Activated CD8-positive, alpha-beta memory T cell treated with anti-CD3 and anti-CD28 coated beads for 24 hours (primary cell): ENCODE data around the gene RARB.

Experiments
- DNase-seq: peaks from one replicate; pipeline ENCODE4 v3.0.0-alpha.2; 2020

The RARB gene

DNA sequence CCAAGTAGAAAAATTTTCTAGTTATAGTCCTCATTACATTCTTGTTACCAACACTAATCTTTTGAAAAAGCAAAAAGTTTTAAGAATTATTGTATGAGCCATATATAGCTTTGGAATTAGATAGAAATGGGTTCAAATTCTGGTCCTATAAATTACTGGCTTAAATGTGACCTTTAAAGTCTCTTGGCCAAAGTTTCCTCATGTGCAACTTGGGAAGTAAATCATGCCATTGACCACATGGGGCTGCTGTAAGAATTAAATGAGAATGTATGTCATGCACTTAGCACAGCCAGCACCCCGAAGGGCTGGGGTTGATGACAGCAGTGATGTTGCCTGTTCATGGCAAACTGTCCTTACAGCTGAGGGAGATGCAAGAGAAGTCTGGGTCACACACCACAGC lies 128.4 kb downstream of the RARB start:
- no peak for DNase-seq

DNA sequence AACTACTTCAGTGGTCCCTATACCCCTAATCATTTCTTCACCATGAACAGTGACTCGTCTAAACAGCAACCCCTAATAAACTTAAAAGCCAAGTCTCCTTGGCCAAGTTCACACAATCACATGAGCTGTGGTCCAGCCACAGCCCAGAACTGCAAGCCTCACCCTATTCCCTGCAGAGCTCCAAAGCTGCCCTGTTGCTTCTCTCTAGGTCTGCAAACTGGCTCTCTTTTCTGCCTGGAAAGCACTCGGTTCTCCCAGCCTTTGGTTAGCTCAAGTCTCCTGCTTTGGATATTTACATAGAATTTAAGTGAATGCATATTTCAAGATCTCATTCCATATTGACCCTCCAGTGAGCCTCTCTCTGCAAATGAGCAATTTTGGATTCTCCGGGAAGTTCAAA lies 129.6 kb downstream of the RARB start:
- DNase-seq: no peak

DNA sequence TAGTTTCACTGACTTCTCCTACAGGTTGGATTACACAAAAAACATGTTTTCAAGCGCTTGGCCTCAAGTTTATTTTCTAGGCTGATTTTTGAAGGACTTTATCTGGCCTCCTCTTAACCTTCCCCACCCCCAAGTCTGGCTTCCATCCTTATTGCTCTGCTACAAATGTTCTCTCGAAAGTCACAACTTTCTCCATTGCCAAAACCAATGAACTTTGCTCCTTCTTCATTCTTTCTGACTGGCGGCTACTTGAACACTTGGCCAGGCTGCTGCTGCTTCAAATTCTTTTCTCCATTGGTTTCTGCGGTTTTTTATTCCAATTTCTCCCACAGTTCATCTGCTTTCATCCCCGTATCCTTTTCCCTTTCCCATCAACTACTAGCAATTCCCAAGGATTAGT lies 130.1 kb downstream of the RARB start:
- no peak for DNase-seq

DNA sequence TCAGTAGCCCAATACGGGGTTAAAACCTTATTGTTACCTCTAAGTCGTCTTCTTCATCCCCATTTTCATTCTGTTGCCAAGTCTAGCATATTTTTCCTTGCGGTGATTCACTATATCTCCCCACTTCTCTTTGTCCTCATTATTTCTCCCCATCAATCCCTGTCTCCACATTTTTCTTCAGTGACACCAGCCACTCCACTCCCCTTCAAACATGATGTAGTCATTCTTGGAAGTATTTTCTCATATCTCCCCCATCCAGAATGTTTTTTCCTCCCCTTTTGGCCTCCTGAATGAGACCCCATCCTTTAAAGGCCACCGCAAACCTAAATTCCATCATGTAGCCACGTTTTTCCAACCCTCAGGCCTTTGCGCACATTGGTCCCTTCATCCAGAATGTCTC lies 130.7 kb downstream of the RARB start:
- DNase-seq: no peak

DNA sequence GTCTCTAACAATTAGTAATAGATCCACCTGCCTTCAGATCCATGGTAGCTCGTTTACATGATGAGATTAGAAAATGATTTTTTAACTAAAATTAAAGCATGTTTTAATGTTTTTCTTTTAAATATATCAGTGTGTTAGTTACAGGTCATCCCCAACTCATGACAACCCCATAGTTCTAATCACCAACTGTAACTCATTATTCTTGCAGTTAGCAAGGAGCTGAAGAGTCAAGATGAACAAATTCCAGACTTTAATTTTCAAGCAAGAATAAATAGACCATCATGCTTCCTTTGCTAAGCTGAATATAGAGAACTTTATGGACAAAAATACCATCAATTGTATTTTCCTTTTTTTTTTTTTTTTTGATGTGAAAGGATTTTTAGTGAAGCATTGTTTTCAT lies 135.5 kb downstream of the RARB start:
- no peak for DNase-seq

DNA sequence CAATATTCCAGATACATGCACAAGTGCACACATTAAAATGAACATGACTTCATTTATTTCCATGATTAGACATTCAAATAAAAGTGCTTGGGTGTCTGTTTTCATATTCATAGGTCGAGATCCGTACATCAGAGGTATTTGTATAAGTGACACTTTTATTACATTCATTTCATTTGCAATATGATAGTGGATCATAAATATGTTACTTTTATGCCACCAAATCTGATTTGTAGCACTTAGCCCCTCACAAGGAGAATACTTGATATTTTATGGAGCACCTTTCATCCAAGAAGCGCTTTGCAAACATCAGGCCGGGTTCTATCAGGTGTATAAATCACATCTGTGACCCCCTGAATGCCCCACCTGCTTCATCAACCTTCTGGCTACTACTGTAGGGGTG lies 136.0 kb downstream of the RARB start:
- no peak for DNase-seq

DNA sequence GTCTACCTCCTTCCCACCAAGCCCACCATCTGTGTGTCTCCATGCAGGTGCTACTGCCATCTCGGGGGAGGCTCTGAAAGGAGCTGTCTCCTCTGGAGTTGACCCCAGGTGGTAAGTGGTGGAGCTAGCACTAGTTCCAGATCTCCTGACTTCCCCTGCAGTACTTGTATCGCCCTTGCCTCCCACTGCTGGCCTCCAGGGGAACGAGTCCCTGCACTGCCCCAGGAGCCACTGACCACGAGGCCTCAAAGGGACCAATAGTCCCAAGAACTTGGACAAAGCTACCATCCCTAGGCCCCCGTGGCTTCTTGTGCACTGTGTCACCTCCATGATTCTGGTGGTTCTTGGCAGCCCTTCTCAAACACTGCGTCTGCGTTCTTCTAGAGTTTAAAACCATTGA lies 137.7 kb downstream of the RARB start:
- DNase-seq: no peak

DNA sequence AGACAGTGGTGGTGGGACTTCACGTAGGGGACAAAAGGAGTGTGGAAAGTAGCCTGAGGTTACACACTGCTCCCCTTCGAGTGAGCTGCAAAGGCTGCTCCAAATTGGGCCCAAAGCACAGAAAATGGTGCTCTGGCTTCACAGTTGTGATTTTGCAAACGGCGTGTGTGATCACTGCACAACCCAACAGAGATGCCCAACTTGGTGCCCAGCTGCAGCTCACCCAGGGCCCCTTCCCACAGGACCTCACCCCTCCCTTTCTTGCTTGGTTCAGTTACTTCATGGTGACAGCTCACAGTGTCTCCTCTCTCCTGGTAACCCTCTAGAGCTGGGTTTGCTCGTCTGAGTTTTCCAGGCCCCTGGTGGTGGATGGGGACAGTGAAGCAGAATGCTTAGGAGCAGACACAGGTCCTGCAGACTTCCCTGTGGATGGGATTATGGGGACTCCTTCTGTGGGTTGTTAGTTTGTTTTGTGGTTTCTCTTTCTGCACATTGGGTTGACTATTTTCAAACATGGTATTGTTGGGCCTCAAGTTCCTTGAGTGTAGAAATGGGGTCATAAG lies 138.4 kb downstream of the RARB start:
- DNase-seq: no peak

DNA sequence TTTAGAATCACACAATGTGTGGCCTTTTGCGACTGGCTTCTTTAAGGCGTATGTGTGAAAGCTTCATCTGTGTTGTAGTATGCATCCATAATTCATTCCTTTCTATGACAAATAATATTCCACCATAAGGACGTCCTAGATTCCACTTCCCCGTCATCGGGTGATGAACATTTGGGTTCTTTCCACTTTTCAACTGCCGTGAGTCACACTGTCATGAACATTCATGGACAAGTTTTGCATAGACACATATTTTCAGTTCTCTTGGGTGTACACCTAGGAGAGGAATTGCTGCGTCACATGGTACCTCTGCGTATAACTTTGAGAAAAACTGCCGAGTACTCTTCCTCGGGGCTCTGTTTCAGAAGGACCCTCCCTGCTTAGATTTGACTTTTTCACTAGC lies 139.3 kb downstream of the RARB start:
- DNase-seq: no peak

DNA sequence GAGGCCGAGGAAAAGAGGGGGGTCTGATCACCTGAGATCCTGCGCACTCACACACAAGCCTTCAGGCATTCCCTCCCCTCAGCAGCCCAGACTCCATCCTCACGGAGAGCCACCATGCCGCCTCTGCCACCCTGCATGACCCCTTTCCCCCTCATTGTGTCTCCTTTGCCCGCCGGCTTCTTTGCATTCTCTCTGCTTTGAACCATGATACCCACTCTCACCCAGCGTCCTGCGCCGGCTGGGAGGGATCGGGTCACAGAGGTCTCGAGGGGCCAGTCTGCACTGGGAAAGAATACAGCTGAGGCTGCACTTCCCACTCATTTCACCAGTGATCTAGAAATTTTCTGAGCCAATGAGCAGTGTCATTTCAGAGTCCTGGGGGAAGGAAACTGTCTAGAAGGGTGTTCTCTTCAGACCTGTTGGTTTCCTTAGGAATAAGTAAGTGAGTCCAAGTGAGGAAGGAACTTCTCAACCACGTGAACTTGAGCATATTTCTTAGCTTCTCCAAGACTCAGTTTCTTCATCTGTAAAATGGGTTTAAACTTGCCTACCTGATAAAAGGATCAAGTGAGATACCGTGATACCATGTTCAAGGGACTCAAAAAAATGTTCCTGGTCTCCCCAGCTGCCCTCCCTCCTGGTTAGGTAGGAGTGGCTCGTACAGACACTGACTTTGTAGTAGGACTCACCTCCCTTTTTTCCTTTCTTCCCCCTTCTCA lies 139.9 kb downstream of the RARB start:
- DNase-seq: no peak

DNA sequence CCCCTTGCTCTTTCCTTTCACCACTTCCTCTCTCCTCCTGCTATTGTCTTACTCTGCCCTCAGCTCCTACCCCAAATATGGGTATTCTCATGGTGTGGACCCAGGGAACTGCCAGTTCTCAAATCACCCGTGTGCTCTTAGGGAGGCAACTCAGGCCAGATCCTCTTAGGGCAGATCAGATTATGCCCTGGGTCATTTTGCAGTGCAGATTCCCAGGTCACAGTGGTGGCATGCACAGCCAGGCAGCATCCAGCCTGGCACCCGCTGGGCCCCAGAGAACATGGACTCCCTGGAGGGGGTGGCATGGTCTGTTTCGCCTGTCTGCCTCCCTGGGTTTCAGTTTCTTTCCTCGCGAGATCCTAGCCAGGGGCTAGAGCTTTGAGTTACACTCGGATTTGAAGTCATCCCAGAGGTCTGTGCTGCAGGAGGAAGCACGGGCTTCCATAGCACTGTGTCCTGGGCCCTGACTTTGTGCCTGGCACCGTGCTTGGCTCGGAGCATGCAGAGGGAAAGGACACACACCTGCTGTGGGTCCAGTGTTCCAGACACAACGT lies 140.5 kb downstream of the RARB start:
- no peak for DNase-seq

DNA sequence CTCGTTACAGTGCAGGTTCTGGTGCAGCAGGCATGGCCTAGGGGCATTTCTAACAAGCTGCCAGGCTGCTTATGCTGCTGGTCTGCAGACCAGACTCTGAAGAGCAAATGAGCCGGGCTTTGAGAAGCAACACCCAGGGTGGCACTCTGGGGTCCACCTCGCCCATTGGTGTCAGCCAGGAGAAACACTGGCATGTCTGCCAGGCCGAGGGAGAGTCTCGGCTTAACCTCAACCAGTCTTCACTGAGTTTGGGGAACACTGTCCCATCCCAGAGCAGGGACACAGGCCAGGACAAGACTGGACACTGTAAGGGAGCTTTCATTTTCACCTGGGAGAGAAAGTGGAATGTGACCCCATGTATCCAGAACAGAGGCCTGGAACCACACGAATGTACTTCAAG lies 143.2 kb downstream of the RARB start:
- no peak for DNase-seq

DNA sequence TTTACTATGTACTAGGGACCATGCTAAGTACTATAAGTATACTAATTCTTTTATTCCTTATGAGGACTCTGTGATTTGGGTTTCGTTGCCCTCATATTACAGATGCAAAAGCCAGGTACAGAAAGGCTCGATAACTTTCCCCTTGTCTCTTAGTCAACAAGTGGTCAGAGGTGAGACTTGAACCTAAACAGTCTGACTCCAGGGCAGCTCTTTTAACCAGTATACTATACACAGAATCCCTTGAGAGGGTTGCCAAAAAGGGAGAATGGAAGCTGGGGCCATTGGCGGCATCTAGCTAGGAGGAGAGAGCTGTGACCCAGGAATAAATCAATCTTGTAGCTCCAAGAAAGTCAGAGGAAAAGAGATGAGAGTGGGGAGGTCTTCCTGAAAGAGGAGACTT lies 144.3 kb downstream of the RARB start:
- no peak for DNase-seq

DNA sequence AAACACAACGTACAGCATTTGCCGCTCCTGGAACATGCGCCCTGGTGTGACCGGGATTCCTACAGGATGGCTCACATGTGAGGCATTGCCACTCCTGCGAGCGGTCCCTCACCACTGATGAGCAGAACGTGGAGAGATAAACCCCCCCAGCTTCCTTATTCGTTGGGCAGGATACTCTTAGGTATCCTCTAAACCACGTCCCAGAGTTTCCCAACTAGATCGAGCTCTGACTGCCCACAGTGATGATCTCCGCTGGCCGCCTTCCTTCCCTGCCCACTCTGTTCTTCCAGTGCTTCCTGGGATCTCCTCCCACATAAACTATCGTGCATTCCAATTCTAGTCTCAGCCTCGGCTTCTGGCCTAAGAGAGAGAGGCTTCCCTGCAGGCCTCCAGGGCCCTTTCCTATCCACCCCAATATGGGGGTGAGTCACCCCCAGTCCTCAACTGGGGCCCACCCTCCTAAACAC lies 144.9 kb downstream of the RARB start:
- no peak for DNase-seq

DNA sequence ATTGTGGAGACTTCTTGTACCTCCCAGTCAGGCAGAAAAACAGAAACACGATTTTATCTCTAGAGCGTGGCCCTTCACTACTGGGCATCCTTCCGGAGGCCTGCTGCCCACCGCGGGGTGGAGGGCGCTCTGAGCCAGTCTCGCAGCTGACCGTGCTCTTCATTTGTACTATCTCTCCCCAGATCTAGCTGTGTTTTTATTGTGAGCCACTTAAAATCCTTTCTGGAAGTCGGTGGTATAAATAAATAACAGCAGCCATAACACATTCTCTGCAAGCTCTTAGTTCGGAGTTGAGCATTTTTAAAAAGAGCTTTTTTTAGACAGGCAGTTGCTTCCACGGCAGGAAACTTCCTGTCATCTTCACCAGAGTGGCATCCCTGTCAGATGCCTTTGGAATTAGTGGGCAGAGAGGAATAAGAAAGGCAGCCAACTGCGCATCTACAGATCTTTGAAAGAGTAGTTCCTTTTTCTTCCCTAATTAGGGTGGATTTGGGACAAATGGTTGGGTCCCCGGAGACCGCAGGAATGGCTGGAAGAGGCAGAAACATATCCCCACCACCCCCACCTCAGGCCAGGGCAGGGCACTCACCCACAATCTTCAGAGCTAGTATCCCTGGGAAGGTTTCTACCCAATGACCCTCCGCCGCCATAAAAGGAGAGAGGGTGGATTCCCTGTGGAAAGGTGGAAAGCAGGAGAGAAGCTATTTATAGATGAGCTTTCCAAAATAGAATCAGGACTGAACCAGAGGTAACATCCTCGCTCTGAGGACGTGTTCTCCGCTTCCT lies 145.5 kb downstream of the RARB start:
- DNase-seq: no peak

DNA sequence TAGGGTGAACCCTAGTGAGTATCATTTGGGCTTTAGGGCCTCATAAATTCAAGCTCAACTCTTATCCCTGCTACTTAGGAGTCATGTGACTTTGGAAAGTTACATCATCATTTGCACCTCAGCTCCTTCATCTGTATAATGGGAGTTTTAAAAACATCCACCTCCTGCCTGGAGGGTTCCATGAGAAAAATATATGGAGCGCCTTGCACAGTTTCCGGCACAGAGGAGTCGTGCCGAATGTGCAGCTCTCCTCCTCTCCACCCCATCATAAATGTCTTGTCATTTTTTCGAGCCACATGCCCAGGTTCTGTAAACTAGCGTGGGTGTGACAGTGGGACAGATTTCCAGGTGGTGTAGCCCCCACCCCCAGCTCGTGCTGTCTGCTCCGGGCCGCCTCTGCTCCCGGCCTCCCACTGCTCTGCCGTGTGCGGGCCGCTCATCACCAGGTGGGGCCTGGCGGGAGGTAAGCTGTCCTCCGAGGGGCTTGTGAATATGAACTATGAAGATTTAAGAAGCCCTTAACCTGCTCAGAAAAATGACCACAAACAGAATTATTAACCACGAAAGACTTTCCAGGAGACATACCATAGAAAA lies 146.2 kb downstream of the RARB start:
- no peak for DNase-seq

DNA sequence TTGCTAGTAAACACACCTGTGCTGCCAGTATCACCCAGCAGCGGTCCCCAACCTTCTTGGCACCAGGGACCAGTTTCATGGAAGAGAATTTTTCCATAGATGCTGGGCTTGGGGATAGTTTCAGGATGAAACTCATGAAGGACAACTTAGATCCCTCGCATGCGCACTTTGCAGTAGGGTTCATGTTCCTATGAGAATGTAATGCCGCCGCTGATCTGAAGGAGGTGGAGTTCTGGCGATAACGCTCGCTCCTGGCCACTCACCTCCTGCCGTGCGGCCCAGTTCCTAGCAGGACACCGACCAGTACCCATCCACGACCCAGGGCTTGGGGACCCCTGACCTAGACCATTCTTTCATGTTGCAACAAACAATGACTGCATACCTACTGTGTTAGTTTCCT lies 146.9 kb downstream of the RARB start:
- DNase-seq: no peak

DNA sequence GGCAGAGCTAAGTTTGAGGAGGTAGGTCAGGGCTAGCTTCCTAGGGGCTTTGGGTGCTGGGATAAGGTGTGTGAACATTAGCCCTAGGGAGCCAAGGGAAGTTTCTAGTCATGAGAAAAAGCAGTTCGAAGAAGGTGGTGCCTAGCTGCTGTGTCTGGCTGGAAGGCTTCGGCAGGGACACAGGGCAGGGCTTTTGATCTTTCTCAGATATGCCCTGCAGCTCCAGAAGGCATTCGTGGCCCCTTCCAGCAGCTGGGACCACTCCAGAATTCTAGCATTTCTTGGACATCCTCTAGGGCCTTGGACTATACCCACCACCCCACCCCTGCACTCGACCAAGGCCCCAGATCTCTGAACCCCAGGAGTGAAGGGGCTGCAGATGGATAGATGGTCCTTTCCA lies 148.1 kb downstream of the RARB start:
- DNase-seq: no peak

DNA sequence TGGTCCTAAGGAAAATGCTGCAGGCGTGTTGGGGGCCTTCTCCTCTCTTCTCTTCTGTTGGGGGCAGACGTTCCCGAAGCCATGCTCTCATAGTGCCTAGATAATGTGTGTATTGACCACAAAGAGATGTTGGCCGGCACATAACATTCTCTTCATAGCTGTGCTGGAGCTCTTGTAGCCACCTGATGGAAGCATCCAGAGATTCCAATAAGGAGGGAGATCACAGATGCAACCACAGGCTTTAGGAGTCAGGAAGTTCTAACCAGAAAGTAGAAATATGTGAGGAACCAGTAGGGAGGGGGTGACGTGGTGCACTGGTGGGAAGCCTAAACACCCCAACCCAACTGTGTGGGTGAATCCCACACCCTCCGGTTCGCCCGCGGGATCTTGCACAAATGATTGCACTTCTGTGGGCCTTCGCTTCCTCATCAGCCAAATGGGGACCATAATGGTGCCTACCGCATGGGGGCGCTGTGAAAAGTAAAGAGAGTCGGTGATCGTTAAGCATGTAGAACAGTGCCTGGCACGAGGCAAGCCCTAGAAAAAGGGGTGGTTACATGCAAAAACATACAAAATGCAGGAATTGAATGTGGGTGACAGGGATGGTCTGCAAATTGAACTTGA lies 148.9 kb downstream of the RARB start:
- DNase-seq: no peak

DNA sequence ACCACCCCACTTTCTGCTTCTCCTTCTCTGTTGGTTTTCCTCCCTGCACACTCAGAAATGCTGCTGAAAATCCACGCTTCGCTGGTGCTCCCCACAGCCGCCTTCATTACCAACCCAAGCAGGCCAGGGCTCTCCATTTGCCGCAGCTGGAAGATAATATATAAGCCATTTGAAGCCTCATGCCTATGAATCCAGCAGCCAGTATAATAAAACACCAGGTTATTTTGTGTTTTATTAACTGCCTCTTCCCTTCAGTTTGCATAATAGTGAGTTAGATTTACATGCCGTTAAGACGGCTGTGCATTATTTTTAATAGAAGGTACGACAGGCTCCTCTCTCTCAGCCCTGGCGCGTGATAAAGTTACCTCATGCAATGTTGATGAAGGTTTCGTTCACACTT lies 150.0 kb downstream of the RARB start:
- no peak for DNase-seq

DNA sequence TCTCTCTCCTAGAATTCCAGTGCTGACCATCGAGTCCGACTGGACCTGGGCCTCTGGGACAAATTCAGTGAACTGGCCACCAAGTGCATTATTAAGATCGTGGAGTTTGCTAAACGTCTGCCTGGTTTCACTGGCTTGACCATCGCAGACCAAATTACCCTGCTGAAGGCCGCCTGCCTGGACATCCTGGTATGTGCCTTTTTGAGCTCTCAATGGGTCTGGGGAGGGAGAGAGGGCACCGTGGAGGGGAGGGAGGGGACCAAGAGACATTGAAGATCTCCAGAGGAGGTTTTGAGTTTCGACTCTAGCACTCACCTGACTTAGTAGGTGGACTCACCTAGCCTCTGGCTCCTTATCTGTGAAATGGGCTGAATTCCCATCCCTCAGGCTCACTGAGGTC lies 152.5 kb downstream of the RARB start:
- DNase-seq: no peak

DNA sequence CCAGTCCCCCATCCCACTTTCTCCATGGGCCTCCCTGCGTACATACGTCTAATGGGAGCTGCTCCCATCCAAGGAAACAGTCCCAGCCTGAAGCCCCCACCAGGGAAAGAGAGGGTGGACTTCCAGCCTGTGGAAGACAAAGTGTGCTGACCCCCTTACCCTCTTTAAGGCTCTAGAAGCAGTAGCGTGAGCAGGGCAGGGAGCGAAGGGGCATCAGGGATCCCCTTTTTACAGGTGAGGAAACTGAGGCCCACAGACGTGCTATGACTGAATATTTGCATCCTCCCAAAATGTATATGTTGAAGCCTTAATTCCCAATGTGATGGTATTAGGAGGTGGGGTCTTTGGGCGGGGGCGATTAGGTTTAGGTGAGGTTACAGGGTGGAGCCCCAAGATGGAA lies 153.3 kb downstream of the RARB start:
- no peak for DNase-seq

DNA sequence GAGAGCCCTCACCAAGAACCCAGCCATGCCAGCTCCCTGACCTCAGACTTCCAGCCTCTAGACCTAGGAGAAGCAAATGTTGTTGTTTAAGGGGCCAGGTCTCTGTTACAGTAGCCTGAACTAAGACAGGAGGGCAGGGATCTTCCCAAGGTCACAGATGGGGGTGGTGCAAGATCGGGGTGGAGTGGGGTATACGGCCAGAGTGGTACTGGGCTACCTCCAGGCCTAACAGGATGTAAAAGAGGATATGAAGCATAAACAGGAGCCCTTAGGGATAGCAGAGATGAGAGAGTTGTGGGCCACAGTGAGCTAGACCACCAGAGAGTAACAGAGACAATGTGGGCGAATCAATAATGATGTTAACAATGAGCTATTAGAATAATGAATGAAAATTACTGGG lies 153.8 kb downstream of the RARB start:
- DNase-seq: no peak
